ENCODE measurements around the gene ANKEF1. TPM values are rescaled to one million over a fixed set of nuclear protein-coding genes. Genes with fewer than 3 reads are reported as not detected.

Gene ANKEF1
- total and polyA plus RNA-seq, 2 experiments from 2014 or later = 4.3 to 8.0 TPM

- Histone ChIP-seq H3K27me3 (no peaks in the 10 kb centered on the region), H3K4me3 (no peak overlapping the region), H3K36me3 (no peaks in the 10 kb centered on the region), H3K9me3 (ENCODE audit: low read depth) (no peaks in the 10 kb centered on the region), H3K4me1 (ENCODE audit: low read depth) (no peaks in the 10 kb centered on the region), H3K27ac (no peak overlapping the region)
- TF ChIP-seq CTCF (IDR thresholded peaks at IDR 0.05; ENCODE audit: low read depth, low read length) = no peak
- no peak for DNase-seq (ENCODE audit: low read depth in 1 of 2, low spot score in 1 of 2)
These were observed 55.2 kb downstream of the ANKEF1 start for GRCh38 chr20:10089871-10090587.

GRCh38 chr20:10090588-10091166 is 55.9 kb downstream of the ANKEF1 start:
- Histone ChIP-seq H3K27me3 (no peaks in the 10 kb centered on the region), H3K4me3 (no peak overlapping the region), H3K9me3 (ENCODE audit: low read depth) (no peaks in the 10 kb centered on the region), H3K36me3 (no peaks in the 10 kb centered on the region), H3K4me1 (ENCODE audit: low read depth) (no peaks in the 10 kb centered on the region), H3K27ac (no peak overlapping the region)
- DNase-seq (ENCODE audit: low read depth in 1 of 2, low spot score in 1 of 2) = peak; percentile 73 to 75
- peak; percentile 87 for TF ChIP-seq CTCF (IDR thresholded peaks at IDR 0.05; ENCODE audit: low read depth, low read length)

DNA sequence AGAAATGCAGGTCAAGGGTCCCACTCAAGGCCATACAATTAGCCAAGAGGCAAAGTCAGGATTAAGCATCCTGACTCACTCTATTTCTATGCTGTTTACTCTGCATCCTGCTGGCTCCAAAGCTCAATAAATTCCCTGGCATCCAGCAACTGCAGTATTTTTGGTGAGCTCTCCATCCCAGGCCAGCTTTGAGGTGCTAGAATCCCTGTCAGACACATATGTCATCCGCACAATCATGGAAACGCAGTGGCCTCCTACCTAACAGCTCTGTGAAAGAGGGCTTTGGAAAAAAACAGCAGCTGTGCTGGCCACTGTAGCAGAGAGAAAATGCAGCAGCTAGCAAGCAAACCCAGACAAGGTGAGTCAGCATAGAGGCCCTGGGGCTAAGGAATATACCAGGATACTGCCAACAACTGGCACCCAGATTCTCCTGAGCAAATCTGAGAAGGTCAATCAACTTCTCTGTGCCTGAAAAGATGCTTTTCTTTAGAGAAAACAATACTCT is 58.4 kb downstream of the ANKEF1 start:
- no peak overlapping the region for H3K27ac ChIP-seq

DNA sequence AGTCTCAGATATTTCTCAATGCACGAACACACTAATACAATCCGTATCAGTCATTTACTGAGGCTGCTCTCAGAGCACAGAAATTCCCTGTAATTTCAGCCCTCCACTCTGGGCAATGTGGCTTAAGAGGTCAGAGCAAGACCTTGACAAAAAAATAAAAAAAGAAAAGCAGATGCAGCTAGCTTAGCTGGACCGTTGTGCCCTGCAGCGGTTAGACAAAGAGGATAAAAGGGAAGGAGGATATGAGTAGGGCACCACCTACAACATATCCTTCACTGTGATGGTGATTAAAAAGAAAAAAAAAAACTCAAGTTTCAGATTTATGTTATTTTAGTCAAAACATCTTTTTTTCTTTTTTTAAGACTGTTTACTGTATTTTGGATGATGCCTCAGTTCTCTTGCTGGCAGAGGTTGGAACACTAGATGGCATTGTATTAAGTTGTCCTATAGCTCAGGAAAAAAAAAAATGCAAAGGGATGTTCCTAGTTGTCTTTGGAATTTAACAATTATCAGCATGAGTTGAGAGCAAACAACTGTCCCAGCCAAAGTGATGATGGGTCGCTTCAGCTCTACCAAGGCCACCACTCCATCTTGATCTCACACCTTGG is 59.9 kb downstream of the ANKEF1 start:
- H3K9me3 ChIP-seq (ENCODE audit: low read depth) = no peaks in the 10 kb centered on the region
- H3K4me3 ChIP-seq = no peak overlapping the region

More for the DNA sequence above, 58.4 kb downstream of the ANKEF1 start:
- H3K4me1 ChIP-seq (ENCODE audit: low read depth) = no peaks in the 10 kb centered on the region
- H3K9me3 ChIP-seq (ENCODE audit: low read depth) = no peaks in the 10 kb centered on the region
- no peaks in the 10 kb centered on the region for H3K36me3 ChIP-seq
- DNase-seq (ENCODE audit: low read depth in 1 of 2, low spot score in 1 of 2) = peak in 1 of 2 donors; percentile 38
- no peak for TF ChIP-seq CTCF (IDR thresholded peaks at IDR 0.05; ENCODE audit: low read depth, low read length)
- no peaks in the 10 kb centered on the region for H3K27me3 ChIP-seq
- no peak overlapping the region for H3K4me3 ChIP-seq

DNA sequence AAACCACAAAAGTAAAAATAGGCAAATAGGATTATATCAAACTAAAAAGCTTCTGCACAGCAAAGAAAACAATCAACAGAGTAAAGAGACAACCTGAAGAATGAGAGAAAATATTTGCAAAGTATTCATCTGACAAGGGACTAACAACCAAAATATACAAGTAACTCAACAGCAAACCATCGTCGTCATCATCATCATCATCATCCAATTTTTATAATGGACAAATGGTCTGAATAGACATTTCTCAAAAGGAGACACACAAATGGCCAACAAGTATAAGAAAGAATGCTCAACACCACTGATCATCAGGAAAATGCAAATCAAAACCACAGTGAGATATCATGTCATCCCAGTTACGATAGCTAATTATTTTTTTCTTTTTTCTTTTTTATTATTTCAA is 62.0 kb downstream of the ANKEF1 start:
- Histone ChIP-seq H3K27ac (no peak overlapping the region), H3K36me3 (no peaks in the 10 kb centered on the region), H3K9me3 (ENCODE audit: low read depth) (no peaks in the 10 kb centered on the region), H3K4me1 (ENCODE audit: low read depth) (no peaks in the 10 kb centered on the region), H3K4me3 (no peak overlapping the region), H3K27me3 (no peaks in the 10 kb centered on the region)
- TF ChIP-seq CTCF (IDR thresholded peaks at IDR 0.05; ENCODE audit: low read depth, low read length) = no peak
- DNase-seq (ENCODE audit: low read depth in 1 of 2, low spot score in 1 of 2) = no peak

More for the DNA sequence above, 59.9 kb downstream of the ANKEF1 start:
- peak; percentile 43 for TF ChIP-seq CTCF (IDR thresholded peaks at IDR 0.05; ENCODE audit: low read depth, low read length)
- Histone ChIP-seq H3K4me1 (ENCODE audit: low read depth) (no peaks in the 10 kb centered on the region), H3K36me3 (no peaks in the 10 kb centered on the region), H3K27ac (no peak overlapping the region), H3K27me3 (no peaks in the 10 kb centered on the region)
- no peak for DNase-seq (ENCODE audit: low read depth in 1 of 2, low spot score in 1 of 2)
